Measurements from ENCODE around the gene BTBD9. TPM values are rescaled to one million over a fixed set of nuclear protein-coding genes. Genes with fewer than 3 reads are reported as not detected.
A peak's percentile ranks its signal among the peaks of the same experiment; 100 is the strongest.

BTBD9 gene
- total RNA-seq, 1 experiment from 2014 or later, result 4.3 TPM

GRCh38 chr6:38671885-38672467 is 32.2 kb upstream of the BTBD9 start:
- Histone ChIP-seq H4K20me1 (ENCODE audit: low read length) (no peaks in the 10 kb centered on the region), H3K27ac (ENCODE audit: low read length) (no peak overlapping the region), H3K4me1 (ENCODE audit: insufficient read depth, low read length) (no peaks in the 10 kb centered on the region), H3K4me2 (ENCODE audit: low read length) (no peak overlapping the region), H2AFZ (ENCODE audit: low read length) (no peak overlapping the region), H3K27me3 (ENCODE audit: low read length) (no peaks in the 10 kb centered on the region), H3K9ac (ENCODE audit: low read length) (no peak overlapping the region), H3K36me3 (ENCODE audit: low read depth, low read length) (peaks cover 19% of the 10 kb centered on the region), H3K4me3 (ENCODE audit: low read length) (no peak overlapping the region), H3K9me3 (ENCODE audit: low read length) (no peaks in the 10 kb centered on the region), H3K9me2 (replicated peaks; ENCODE audit: low read length) (no peaks in the 10 kb centered on the region), H3K79me2 (ENCODE audit: low read length) (no peaks in the 10 kb centered on the region), H3F3A (ENCODE audit: low read length, unreplicated experiment) (no peaks in the 10 kb centered on the region)
- intact Hi-C loops (cut with micrococcal nuclease), result loop anchor here (2.0 to 10.0 kb wide), 4 partner anchors 100 to 637 kb away; no protein-coding TSS in a partner anchor
- peak; percentile 78 for DNase-seq
- POLR2A ChIA-PET (ENCODE audit: unreplicated experiment), result no interaction called here
- CTCF ChIA-PET, result no interaction called here
- ATAC-seq, result peak; percentile 93
- TF ChIP-seq EZH2phosphoT487 (IDR thresholded peaks at IDR 0.05; ENCODE audit: borderline replicate concordance, low read length) (no peak), CTCF (conservative IDR thresholded peaks at IDR 0.05; ENCODE audit: low read depth, low read length) (peak; percentile 89)
- BruUV-seq (replicated peaks), result no TSS peak

- Histone ChIP-seq H3K9me2 (replicated peaks; ENCODE audit: low read length) (no peaks in the 10 kb centered on the region), H3K4me3 (ENCODE audit: low read length) (no peak overlapping the region), H3K27me3 (ENCODE audit: low read length) (no peaks in the 10 kb centered on the region), H4K20me1 (ENCODE audit: low read length) (no peaks in the 10 kb centered on the region), H3K9ac (ENCODE audit: low read length) (no peak overlapping the region), H3K27ac (ENCODE audit: low read length) (no peak overlapping the region), H3K4me2 (ENCODE audit: low read length) (no peak overlapping the region), H3K36me3 (ENCODE audit: low read depth, low read length) (no peaks in the 10 kb centered on the region), H3K9me3 (ENCODE audit: low read length) (no peaks in the 10 kb centered on the region), H2AFZ (ENCODE audit: low read length) (no peak overlapping the region), H3F3A (ENCODE audit: low read length, unreplicated experiment) (no peaks in the 10 kb centered on the region), H3K4me1 (ENCODE audit: insufficient read depth, low read length) (no peaks in the 10 kb centered on the region), H3K79me2 (ENCODE audit: low read length) (no peaks in the 10 kb centered on the region)
- ATAC-seq (no peak), DNase-seq (no peak)
- ChIA-PET CTCF (no interaction called here), POLR2A (ENCODE audit: unreplicated experiment) (no interaction called here)
- no TSS peak for BruUV-seq (replicated peaks)
- intact Hi-C loops (cut with micrococcal nuclease), result no loop called here
- no peak for TF ChIP-seq EZH2phosphoT487 (IDR thresholded peaks at IDR 0.05; ENCODE audit: borderline replicate concordance, low read length)
- no peak for TF ChIP-seq CTCF (conservative IDR thresholded peaks at IDR 0.05; ENCODE audit: low read depth, low read length)
- TF ChIP-seq EZH2 (IDR thresholded peaks at IDR 0.05; ENCODE audit: low read length, unreplicated experiment), result no peak
Measured at GRCh38 chr6:38658418-38659167, 18.9 kb upstream of the BTBD9 start.

- DNase-seq (no peak), ATAC-seq (no peak)
- no peaks in the 10 kb centered on the region for H3K36me3 ChIP-seq (ENCODE audit: low read depth, low read length)
- H3K4me2 ChIP-seq (ENCODE audit: low read length), result no peak overlapping the region
- H3K27ac ChIP-seq (ENCODE audit: low read length), result no peak overlapping the region
- H3K9me3 ChIP-seq (ENCODE audit: low read length), result no peaks in the 10 kb centered on the region
- intact Hi-C loops (cut with micrococcal nuclease), result no loop called here
- H3K27me3 ChIP-seq (ENCODE audit: low read length), result no peaks in the 10 kb centered on the region
- CTCF ChIA-PET, result no interaction called here
- H3K4me1 ChIP-seq (ENCODE audit: insufficient read depth, low read length), result no peaks in the 10 kb centered on the region
- TF ChIP-seq EZH2 (IDR thresholded peaks at IDR 0.05; ENCODE audit: low read length, unreplicated experiment) (no peak), EZH2phosphoT487 (IDR thresholded peaks at IDR 0.05; ENCODE audit: borderline replicate concordance, low read length) (no peak), CTCF (conservative IDR thresholded peaks at IDR 0.05; ENCODE audit: low read depth, low read length) (no peak)
- H3K4me3 ChIP-seq (ENCODE audit: low read length), result no peak overlapping the region
- no peak overlapping the region for H2AFZ ChIP-seq (ENCODE audit: low read length)
- no peaks in the 10 kb centered on the region for H3K79me2 ChIP-seq (ENCODE audit: low read length)
- H3K9me2 ChIP-seq (replicated peaks; ENCODE audit: low read length), result no peaks in the 10 kb centered on the region
- POLR2A ChIA-PET (ENCODE audit: unreplicated experiment), result no interaction called here
- H3F3A ChIP-seq (ENCODE audit: low read length, unreplicated experiment), result no peaks in the 10 kb centered on the region
- no TSS peak for BruUV-seq (replicated peaks)
- no peak overlapping the region for H3K9ac ChIP-seq (ENCODE audit: low read length)
- H4K20me1 ChIP-seq (ENCODE audit: low read length), result no peaks in the 10 kb centered on the region
Measured at GRCh38 chr6:38656896-38657295, 17.2 kb upstream of the BTBD9 start.

Data from PC-3 (cell line).